ENCODE data around the gene RNASE12.
A peak's percentile ranks its signal among the peaks of the same experiment; 100 is the strongest.

Gene RNASE12

DNA sequence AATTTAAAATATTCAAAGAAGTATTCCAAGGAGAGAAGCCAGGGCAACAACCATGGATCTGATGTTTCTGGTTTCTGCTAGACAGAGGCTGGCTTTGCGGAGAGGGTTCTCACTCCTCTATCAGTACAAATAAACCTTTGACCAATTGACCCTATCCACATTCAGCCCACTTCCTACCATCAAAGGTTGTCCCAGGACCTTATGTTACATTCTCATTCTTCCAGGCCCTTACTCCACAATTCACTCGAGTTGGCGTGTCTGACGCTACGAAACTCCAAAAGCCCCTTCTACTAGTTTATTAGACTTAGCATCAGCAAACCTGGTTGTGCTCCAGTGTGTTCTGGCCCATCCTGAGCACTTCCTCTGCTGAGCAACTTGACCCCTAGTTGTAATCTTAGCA, 24.8 kb upstream of the RNASE12 start:
- TF ChIP-seq, protein P1, sequence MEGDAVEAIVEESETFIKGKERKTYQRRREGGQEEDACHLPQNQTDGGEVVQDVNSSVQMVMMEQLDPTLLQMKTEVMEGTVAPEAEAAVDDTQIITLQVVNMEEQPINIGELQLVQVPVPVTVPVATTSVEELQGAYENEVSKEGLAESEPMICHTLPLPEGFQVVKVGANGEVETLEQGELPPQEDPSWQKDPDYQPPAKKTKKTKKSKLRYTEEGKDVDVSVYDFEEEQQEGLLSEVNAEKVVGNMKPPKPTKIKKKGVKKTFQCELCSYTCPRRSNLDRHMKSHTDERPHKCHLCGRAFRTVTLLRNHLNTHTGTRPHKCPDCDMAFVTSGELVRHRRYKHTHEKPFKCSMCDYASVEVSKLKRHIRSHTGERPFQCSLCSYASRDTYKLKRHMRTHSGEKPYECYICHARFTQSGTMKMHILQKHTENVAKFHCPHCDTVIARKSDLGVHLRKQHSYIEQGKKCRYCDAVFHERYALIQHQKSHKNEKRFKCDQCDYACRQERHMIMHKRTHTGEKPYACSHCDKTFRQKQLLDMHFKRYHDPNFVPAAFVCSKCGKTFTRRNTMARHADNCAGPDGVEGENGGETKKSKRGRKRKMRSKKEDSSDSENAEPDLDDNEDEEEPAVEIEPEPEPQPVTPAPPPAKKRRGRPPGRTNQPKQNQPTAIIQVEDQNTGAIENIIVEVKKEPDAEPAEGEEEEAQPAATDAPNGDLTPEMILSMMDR (IDR thresholded peaks at IDR 0.05; ENCODE audit: low read depth, low read length) = no peak
- no peak for DNase-seq
- H3K4me3 ChIP-seq (ENCODE audit: low read depth, low read length) = no peak overlapping the region

DNA sequence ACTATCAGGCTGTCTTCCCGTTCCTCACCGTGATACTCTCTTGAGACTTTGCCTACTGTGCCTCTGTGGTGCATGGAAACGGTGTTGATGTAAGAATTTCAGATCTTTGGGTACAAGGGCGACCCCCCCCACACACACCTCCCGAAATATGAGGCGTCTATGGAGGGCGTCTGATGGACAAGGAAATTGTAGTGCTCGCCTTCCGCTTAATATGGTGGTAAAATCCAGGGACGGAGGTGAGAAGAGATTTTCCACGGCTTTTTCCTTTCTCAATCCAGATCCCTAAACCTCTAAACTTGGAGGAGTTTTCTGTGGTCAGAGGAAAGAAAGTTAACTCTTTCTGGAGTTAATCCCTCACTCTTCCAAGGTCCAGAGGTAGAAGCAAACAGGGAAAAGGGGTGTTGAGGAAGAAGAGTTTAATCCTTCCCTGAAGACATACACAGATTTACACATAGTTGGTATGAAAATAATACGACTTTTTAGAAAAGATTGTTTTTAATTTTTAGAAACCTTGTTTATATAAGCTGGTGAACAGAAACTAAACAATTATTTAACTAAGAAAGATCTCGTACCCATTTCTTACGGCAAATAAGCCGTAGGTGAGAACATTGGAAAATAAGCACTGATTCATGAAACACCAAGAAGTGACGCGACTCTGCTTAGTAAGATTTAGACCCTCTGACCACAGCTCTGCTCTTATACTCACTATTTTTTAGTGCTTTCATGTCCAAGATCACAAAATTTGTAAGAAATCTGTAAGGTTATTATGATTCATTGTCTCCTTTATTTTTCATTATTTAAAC, 23.1 kb upstream of the RNASE12 start:
- Histone ChIP-seq H3K9me3 (no peaks in the 10 kb centered on the region), H3K27me3 (no peaks in the 10 kb centered on the region), H3K4me1 (no peaks in the 10 kb centered on the region), H3K36me3 (no peaks in the 10 kb centered on the region), H3K4me3 (ENCODE audit: low read depth, low read length) (peak overlapping the region; percentile 72)
- TF ChIP-seq, protein P1 (IDR thresholded peaks at IDR 0.05; ENCODE audit: low read depth, low read length) = no peak
- no peak for DNase-seq

More for the DNA sequence above, 24.8 kb upstream of the RNASE12 start:
- no peaks in the 10 kb centered on the region for H3K36me3 ChIP-seq
- H3K9me3 ChIP-seq = no peaks in the 10 kb centered on the region
- H3K4me1 ChIP-seq = no peaks in the 10 kb centered on the region
- H3K27me3 ChIP-seq = no peaks in the 10 kb centered on the region

DNA sequence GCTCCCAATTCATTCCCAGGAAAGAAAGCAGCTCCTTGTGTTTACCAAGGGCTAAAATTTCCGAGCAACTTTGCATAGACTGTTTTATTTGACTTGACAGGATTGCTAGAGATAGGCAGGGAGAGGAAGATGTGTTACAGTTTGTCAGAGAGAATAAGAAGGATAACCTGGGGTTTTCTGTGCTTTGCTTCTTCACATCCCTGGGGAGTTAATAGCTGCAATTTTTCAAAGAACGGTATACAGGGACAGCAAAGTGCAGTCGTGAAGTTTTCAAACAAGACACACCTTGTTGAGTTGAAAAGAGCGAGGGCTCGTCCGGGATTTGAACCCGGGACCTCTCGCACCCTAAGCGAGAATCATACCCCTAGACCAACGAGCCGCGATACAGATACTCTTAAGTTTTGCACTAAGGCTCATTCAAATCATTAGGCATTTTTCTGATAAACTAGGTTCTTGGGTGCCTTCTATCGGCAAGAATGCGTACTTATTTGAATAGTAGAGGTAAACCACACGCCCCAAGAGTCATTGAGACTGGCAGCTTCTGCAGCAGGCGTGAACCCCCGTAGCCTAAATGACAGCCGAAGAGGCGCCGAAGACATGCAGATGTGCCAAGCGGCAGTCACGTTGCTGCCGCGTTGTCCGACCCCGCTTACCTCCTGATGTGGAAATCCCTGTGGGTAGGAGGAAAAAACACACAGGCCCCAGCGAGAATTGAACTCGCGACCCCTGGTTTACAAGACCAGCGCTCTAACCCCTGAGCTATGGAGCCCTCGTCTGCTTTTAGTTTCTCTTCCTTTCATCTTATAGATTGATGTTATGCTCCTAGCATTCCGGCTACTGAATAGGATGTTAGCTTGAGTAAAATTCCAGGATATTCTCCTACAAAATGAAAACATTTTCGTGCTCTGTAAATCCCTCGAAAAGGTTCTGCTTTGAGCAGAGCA, 22.2 kb upstream of the RNASE12 start:
- no peaks in the 10 kb centered on the region for H3K4me1 ChIP-seq

DNA sequence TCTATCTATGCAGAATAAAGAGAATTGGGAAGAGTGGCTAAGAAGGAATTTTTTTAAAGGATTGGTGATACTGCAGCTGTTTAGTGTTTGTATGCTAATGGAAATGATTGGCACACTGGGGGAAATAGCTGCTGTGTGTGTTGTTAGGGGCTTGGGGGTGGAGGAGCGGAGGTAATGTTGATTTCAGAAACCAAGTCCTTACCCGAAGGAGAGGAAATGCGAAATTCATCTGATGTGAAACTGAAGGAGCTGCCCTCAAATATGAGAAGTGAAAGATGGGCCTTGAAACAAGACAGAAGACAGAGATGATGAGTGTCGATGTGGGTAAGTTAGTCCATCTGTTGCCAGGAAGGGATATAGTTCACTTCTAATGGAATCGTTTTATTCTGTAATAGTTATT, 21.2 kb upstream of the RNASE12 start:
- no peaks in the 10 kb centered on the region for H3K9me3 ChIP-seq
- TF ChIP-seq, protein P1 (IDR thresholded peaks at IDR 0.05; ENCODE audit: low read depth, low read length) = no peak
- H3K36me3 ChIP-seq = no peaks in the 10 kb centered on the region
- DNase-seq = no peak
- H3K4me3 ChIP-seq (ENCODE audit: low read depth, low read length) = no peak overlapping the region
- H3K4me1 ChIP-seq = no peaks in the 10 kb centered on the region
- H3K27me3 ChIP-seq = no peaks in the 10 kb centered on the region

More for the DNA sequence above, 22.2 kb upstream of the RNASE12 start:
- Histone ChIP-seq H3K4me3 (ENCODE audit: low read depth, low read length) (peak overlapping the region; percentile 72), H3K9me3 (no peaks in the 10 kb centered on the region), H3K27me3 (no peaks in the 10 kb centered on the region), H3K36me3 (no peaks in the 10 kb centered on the region)
- DNase-seq = peak; percentile 94
- TF ChIP-seq, protein P1 (IDR thresholded peaks at IDR 0.05; ENCODE audit: low read depth, low read length) = peak; percentile 73

DNA sequence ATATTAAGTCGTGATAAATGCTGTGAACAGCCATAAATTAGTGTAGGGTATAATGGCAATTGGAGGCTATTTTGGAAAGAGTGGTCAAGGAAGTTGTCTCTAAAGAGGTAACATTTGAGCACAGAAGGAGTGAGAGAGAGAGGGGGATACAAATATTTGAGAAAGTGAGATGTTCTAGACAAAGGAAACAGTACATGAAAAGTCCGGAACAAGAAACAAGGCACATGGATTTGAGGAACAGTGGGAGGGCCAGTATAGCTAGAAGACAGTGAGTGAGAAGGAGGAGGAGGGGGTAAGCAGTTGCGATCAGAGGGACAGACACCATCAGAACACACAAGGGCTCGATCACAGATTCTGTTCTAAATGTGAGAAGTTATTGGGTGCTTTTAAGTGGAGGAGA, 20.1 kb upstream of the RNASE12 start:
- Histone ChIP-seq H3K27me3 (no peaks in the 10 kb centered on the region), H3K36me3 (no peaks in the 10 kb centered on the region), H3K4me3 (ENCODE audit: low read depth, low read length) (no peak overlapping the region), H3K9me3 (no peaks in the 10 kb centered on the region), H3K4me1 (no peaks in the 10 kb centered on the region)
- DNase-seq = no peak
- TF ChIP-seq, protein P1 (IDR thresholded peaks at IDR 0.05; ENCODE audit: low read depth, low read length) = no peak
